Pulmonary artery endothelial cell (primary cell): Measurements from ENCODE around the gene GDF9. TPM values are rescaled to one million over a fixed set of nuclear protein-coding genes. Genes with fewer than 3 reads are reported as not detected.
"Not testable (repeated sequence)": the region's sequence is repeated elsewhere in the genome, so short reads cannot be mapped to it uniquely, and the experiment has no call there.

Experiments used
- DNase-seq: peaks from one replicate; pipeline ENCODE4 v3.0.0-alpha.2; 2011; ENCODE audit warnings: low read depth, low spot score
- total RNA-seq: library from RNA; depleted of rRNA; stranded (reverse); fragments of >200 nt; gene quantifications from 2 replicates; pipeline ENCODE4 v1.2.3, GENCODE V29; 2014

Gene GDF9
- total RNA-seq, 1 donor from 2014 or later, result 0.13 TPM

- DNase-seq, result no peak
Measured at GRCh38 chr5:132873119-132873929, 7.1 kb upstream of the GDF9 start, which contains the start of gene LEAP2. TSS of gene LEAP2 (plus strand) at chr5:132873668. CDS start at chr5:132873695, 27 bp downstream.

- no peak for DNase-seq
Measured at GRCh38 chr5:132872788-132873118, 6.5 kb upstream of the GDF9 start.

GRCh38 chr5:132871459-132872284 is 5.4 kb upstream of the GDF9 start:
- no peak for DNase-seq

GRCh38 chr5:132870801-132871200 is 4.5 kb upstream of the GDF9 start:
- DNase-seq, result no peak

- DNase-seq, result no peak
Measured at GRCh38 chr5:132868754-132869153, 2.5 kb upstream of the GDF9 start.

GRCh38 chr5:132867046-132867451 is 780 bp upstream of the GDF9 start:
- no peak for DNase-seq

GRCh38 chr5:132865668-132866341 is 464 bp downstream of the GDF9 start:
- no peak for DNase-seq

- no peak for DNase-seq
Measured at GRCh38 chr5:132860742-132861141, 5.5 kb downstream of the GDF9 start.

- no peak for DNase-seq
Measured at GRCh38 chr5:132859889-132860437, 6.3 kb downstream of the GDF9 start.

GRCh38 chr5:132856011-132856410 is 10.3 kb downstream of the GDF9 start:
- DNase-seq, result no peak

- not testable (repeated sequence) for DNase-seq
Measured at GRCh38 chr5:132854992-132855391, 11.3 kb downstream of the GDF9 start.

- no peak for DNase-seq
Measured at GRCh38 chr5:132854301-132854700, 12.0 kb downstream of the GDF9 start.

GRCh38 chr5:132853790-132854189 is 12.5 kb downstream of the GDF9 start:
- DNase-seq, result no peak

- DNase-seq, result no peak
Measured at GRCh38 chr5:132853323-132853722, 12.9 kb downstream of the GDF9 start.

GRCh38 chr5:132850066-132850465 is 16.2 kb downstream of the GDF9 start:
- DNase-seq, result no peak

- DNase-seq, result no peak
Measured at GRCh38 chr5:132849347-132849746, 16.9 kb downstream of the GDF9 start.

GRCh38 chr5:132848270-132848669 is 18.0 kb downstream of the GDF9 start:
- DNase-seq, result no peak

- no peak for DNase-seq
Measured at GRCh38 chr5:132841305-132841704, 25.0 kb downstream of the GDF9 start.

GRCh38 chr5:132840896-132841295 is 25.4 kb downstream of the GDF9 start:
- DNase-seq, result no peak

- no peak for DNase-seq
Measured at GRCh38 chr5:132840313-132840712, 26.0 kb downstream of the GDF9 start.

GRCh38 chr5:132839426-132840301 is 26.6 kb downstream of the GDF9 start:
- DNase-seq, result peak; percentile 41
